CD4-positive, alpha-beta T cell (primary cell): Measurements from ENCODE around the gene ARSK. TPM values are rescaled to one million over a fixed set of nuclear protein-coding genes. Genes with fewer than 3 reads are reported as not detected.

ENCODE experiments used
- ATAC-seq: fragments of 200-7000 bp; cut with Tn5 transposase; one replicate; pipeline ENCODE4 v1.10.0; 2022; ENCODE audit warnings: mild to moderate bottlenecking; ENCODE audit not compliant: poor library complexity
- CTCF ChIA-PET: fragments of 350-600 bp; sonication (Branson Sonifier 250); formaldehyde crosslinking; loops from one replicate; lab custom pipeline; 2021; ENCODE audit warnings: antibody characterized with exemption, inconsistent platforms; lab: Charles Lee
- POLR2A ChIA-PET: fragments of 350-600 bp; sonication (Branson Sonifier 250); formaldehyde crosslinking; loops from one replicate; lab custom pipeline; 2021; ENCODE audit warnings: antibody characterized with exemption, inconsistent platforms; lab: Charles Lee
- DNase-seq, 14 experiments: peaks; one replicate each; pipeline ENCODE4 v3.0.0-alpha.2; 2013 to 2020; ENCODE audit warnings: mixed read lengths in 2 of 14
- H3K27ac ChIP-seq, 2 donors: one replicate each; pipeline versions ENCODE4 v1.5.1 to v1.7.0; 2013; ENCODE audit warnings: low read length in 2 of 2, low read depth in 1 of 2, mild to moderate bottlenecking in 1 of 2
- H3K27me3 ChIP-seq, 2 experiments: 1 replicate in 1 of 2; 2 replicates in 1 of 2; pipeline versions ENCODE4 v1.6.1 to v1.7.0; 2013; ENCODE audit warnings: low read length in 2 of 2, control low read depth in 1 of 2, mild to moderate bottlenecking in 1 of 2, moderate library complexity in 1 of 2; ENCODE audit not compliant: insufficient read depth in 2 of 2, control insufficient read depth in 1 of 2
- H3K36me3 ChIP-seq: one replicate; pipeline ENCODE4 v1.6.1; 2013; ENCODE audit warnings: low read length, control low read depth; ENCODE audit not compliant: insufficient read depth
- H3K4me1 ChIP-seq: one replicate; pipeline ENCODE4 v1.6.1; 2013; ENCODE audit warnings: low read length, control low read depth; ENCODE audit not compliant: insufficient read depth
- H3K4me3 ChIP-seq: one replicate; pipeline ENCODE4 v1.5.1; 2013; ENCODE audit warnings: mild to moderate bottlenecking, low read length, moderate library complexity
- H3K9me3 ChIP-seq, 2 experiments: 1 replicate in 1 of 2; 2 replicates in 1 of 2; pipeline versions ENCODE4 v1.6.1 to v1.7.0; 2013; ENCODE audit warnings: low read length in 2 of 2, mild to moderate bottlenecking in 2 of 2, control low read depth in 1 of 2, moderate library complexity in 1 of 2; ENCODE audit not compliant: control insufficient read depth in 1 of 2, insufficient read depth in 1 of 2
- H3K27ac Mint-ChIP-seq: one replicate; pipeline ENCODE4 v1.8.0; 2020; ENCODE audit warnings: mixed read lengths
- H3K27me3 Mint-ChIP-seq: one replicate; pipeline ENCODE4 v1.8.0; 2021; ENCODE audit warnings: mixed read lengths
- H3K36me3 Mint-ChIP-seq: one replicate; pipeline ENCODE4 v1.8.0; 2021; ENCODE audit warnings: low read depth, mixed read lengths
- H3K4me1 Mint-ChIP-seq: one replicate; pipeline ENCODE4 v1.8.0; 2021; ENCODE audit warnings: low read depth, mixed read lengths
- H3K4me3 Mint-ChIP-seq: one replicate; pipeline ENCODE4 v1.8.0; 2020; ENCODE audit warnings: mild to moderate bottlenecking, mixed read lengths
- H3K9me3 Mint-ChIP-seq: one replicate; pipeline ENCODE4 v1.8.0; 2020; ENCODE audit warnings: mixed read lengths
- intact Hi-C, 2 experiments: fragments of 100-400 bp; cut with DNase I in 1 of 2; cut with micrococcal nuclease in 1 of 2; formaldehyde crosslinking; loops; one replicate each; pipeline versions ENCODE4 v1.15.1 to v1.9.0; 2023 to 2025; cut with DNase I, micrococcal nuclease
- total RNA-seq, 174 experiments: library from RNA in 2 of 174; stranded (reverse) in 2 of 174; gene quantifications; one replicate each; pipeline ENCODE4 v1.2.3 and lab custom pipeline; 2021 to 2026
- TF ChIP-seq, protein P1 (sequence below): fragments of 200-600 bp; IDR thresholded peaks from one replicate; pipeline ENCODE4 v1.8.0; 2022; ENCODE audit warnings: antibody characterized with exemption, mild to moderate bottlenecking

ARSK gene
- total RNA-seq, 2 experiments from 2014 or later, result 2.2 to 2.7 TPM

DNA sequence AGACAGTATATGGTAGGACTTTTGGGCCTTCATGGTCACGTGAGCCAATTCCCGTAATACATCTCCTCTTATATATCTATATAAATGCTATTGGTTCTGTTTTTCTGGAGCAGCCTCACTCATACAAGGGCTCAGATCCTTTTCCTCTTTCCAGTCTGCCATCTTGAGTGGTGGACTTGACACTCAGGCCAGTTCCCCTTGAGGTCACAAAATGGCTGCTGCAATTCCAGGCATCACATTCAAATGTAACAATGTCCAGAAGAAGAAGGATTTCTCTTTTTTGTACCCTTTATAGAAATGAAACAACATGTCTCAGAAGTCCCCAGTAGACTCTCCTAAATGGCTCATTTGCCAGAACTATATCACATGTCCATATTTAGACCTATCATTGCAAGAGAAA lies 69.5 kb downstream of the ARSK start:
- POLR2A ChIA-PET, result interaction anchor here (5.5 kb wide), 1 partner anchor 23 kb away, joined by 87 read pairs; the partner anchor contains the start of gene RFESD
- H3K36me3 Mint-ChIP-seq, result no peaks in the 10 kb centered on the region
- H3K4me1 Mint-ChIP-seq, result peaks cover 50% of the 10 kb centered on the region
- H3K4me3 Mint-ChIP-seq, result no peak overlapping the region
- no peaks in the 10 kb centered on the region for H3K27me3 ChIP-seq
- CTCF ChIA-PET, result no interaction called here
- no peak overlapping the region for H3K27ac ChIP-seq
- H3K9me3 ChIP-seq, result no peaks in the 10 kb centered on the region
- H3K4me3 ChIP-seq, result no peak overlapping the region
- intact Hi-C loops, result no loop called here
- TF ChIP-seq, protein P1, sequence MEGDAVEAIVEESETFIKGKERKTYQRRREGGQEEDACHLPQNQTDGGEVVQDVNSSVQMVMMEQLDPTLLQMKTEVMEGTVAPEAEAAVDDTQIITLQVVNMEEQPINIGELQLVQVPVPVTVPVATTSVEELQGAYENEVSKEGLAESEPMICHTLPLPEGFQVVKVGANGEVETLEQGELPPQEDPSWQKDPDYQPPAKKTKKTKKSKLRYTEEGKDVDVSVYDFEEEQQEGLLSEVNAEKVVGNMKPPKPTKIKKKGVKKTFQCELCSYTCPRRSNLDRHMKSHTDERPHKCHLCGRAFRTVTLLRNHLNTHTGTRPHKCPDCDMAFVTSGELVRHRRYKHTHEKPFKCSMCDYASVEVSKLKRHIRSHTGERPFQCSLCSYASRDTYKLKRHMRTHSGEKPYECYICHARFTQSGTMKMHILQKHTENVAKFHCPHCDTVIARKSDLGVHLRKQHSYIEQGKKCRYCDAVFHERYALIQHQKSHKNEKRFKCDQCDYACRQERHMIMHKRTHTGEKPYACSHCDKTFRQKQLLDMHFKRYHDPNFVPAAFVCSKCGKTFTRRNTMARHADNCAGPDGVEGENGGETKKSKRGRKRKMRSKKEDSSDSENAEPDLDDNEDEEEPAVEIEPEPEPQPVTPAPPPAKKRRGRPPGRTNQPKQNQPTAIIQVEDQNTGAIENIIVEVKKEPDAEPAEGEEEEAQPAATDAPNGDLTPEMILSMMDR, result no peak
- no peaks in the 10 kb centered on the region for H3K9me3 Mint-ChIP-seq
- H3K27me3 Mint-ChIP-seq, result no peaks in the 10 kb centered on the region
- DNase-seq (no peak), ATAC-seq (no peak)
- no peak overlapping the region for H3K27ac Mint-ChIP-seq
- H3K36me3 ChIP-seq, result no peaks in the 10 kb centered on the region
- peaks cover 39% of the 10 kb centered on the region for H3K4me1 ChIP-seq

DNA sequence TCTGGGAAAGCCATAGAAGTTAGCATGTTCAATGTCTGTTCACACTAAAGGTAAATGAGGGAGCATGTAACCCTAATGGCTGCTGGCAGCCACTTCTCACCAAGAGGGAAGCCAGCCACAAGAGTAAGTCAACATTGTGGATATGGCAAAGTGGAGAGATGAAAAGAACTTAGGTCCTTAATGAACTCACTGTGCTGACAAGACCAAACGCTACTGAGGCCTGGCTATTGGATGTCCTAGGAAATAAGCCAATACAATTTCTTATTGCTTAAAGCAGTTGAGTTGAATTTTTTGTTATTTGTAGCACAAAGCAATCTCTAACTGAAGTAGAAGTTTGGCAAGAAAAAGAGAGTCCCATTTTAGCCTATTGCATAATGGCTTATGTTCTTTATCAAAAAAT lies 71.8 kb downstream of the ARSK start:
- ATAC-seq (no peak), DNase-seq (no peak)
- Mint-ChIP-seq H3K36me3 (no peaks in the 10 kb centered on the region), H3K4me1 (peaks cover 55% of the 10 kb centered on the region), H3K27ac (no peak overlapping the region), H3K27me3 (no peaks in the 10 kb centered on the region), H3K9me3 (no peaks in the 10 kb centered on the region), H3K4me3 (no peak overlapping the region)
- CTCF ChIA-PET, result no interaction called here
- TF ChIP-seq, protein P1, result no peak
- H3K4me1 ChIP-seq, result peaks cover 34% of the 10 kb centered on the region
- no peaks in the 10 kb centered on the region for H3K36me3 ChIP-seq
- POLR2A ChIA-PET, result no interaction called here
- H3K27me3 ChIP-seq, result no peaks in the 10 kb centered on the region
- no peak overlapping the region for H3K27ac ChIP-seq
- intact Hi-C loops, result no loop called here
- no peak overlapping the region for H3K4me3 ChIP-seq
- H3K9me3 ChIP-seq, result no peaks in the 10 kb centered on the region

DNA sequence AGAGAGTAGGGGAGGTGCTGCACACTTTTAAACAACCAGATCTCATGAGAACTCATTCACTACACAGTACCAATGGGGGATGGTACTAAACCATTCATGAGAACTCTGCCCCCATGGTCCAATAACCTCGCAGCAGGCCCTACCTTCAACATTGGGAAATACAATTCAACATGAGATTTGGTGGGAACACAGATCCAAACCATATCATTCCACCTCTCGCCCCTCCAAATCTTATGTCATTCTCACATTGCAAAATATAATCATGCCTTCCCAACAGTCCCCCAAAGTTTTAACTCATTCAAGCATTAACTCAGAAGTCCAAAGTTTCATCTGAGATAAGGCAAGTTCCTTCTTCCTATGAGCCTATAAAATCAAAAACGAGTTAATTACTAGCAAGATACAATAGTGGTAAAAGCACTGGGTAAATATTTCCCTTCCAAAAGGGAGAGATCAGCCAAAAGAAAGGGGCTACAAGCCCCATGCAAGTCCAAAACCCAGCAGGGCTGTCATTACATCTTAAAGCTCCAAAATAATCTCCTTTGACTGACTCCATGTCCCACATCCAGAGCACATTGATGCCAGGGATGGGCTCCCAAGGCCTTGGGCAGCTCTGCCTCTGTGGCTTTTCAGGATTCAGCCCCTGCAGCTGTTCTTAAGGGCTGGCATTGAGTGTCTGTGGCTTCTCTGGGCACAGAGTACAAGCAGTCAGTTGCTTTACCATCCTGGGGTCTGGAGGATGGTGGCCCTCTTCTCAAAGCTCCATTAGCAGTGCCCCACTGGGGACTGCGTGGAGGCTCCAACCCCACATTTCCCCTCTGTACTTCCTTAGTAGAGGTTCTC lies 73.3 kb downstream of the ARSK start:
- POLR2A ChIA-PET, result no interaction called here
- ATAC-seq, result no peak
- Mint-ChIP-seq H3K27ac (no peak overlapping the region), H3K27me3 (no peaks in the 10 kb centered on the region), H3K36me3 (no peaks in the 10 kb centered on the region), H3K4me1 (peaks cover 50% of the 10 kb centered on the region), H3K9me3 (peaks cover 4% of the 10 kb centered on the region), H3K4me3 (no peak overlapping the region)
- intact Hi-C loops, result no loop called here
- Histone ChIP-seq H3K4me3 (no peak overlapping the region), H3K27ac (no peak overlapping the region), H3K36me3 (no peaks in the 10 kb centered on the region), H3K9me3 (no peaks in the 10 kb centered on the region), H3K27me3 (no peaks in the 10 kb centered on the region), H3K4me1 (peaks cover 31% of the 10 kb centered on the region)
- TF ChIP-seq, protein P1, result no peak
- CTCF ChIA-PET, result no interaction called here
- DNase-seq, result no peak
